GM18858 (cell line): ENCODE data around the gene TRAF5.
"Not testable (repeated sequence)": the region's sequence is repeated elsewhere in the genome, so short reads cannot be mapped to it uniquely, and the experiment has no call there.

ENCODE experiments used
- ATAC-seq: cut with Tn5 transposase; IDR thresholded peaks from one replicate; pipeline ENCODE4 v1.9.1; 2021; ENCODE audit not compliant: unreplicated experiment

Gene TRAF5

DNA sequence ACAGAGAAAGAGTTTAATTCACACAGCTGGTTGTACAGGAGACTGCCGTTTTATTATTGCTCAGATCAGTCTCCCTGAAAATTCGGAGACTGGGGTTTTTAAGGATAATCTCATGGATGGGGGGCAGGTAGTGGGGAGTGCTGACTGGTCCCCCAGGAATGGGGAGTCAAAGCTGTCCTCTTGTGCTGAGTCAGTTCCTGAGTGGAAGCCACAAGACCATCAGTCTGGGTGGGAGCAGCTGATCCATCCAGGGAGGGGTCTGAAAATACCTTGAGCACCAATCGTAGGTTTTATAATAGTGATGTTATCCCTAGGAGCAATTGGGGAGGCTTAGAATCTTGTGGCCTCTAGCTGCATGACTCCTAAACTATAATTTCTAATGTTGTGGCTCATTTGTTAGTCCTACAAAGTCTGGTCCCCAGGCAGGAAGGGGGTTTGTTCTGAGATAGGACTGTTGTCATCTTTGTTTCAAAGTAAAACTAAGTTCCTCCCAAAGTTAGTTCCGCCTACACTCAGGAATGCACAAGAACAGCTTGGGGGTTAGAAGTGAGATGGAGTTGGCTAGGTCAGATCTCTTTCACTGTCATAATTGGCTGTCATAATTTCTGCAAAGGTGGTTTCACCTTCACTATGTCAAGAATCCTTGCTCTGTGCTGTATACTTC is 50.3 kb downstream of the TRAF5 start:
- ATAC-seq: no peak

DNA sequence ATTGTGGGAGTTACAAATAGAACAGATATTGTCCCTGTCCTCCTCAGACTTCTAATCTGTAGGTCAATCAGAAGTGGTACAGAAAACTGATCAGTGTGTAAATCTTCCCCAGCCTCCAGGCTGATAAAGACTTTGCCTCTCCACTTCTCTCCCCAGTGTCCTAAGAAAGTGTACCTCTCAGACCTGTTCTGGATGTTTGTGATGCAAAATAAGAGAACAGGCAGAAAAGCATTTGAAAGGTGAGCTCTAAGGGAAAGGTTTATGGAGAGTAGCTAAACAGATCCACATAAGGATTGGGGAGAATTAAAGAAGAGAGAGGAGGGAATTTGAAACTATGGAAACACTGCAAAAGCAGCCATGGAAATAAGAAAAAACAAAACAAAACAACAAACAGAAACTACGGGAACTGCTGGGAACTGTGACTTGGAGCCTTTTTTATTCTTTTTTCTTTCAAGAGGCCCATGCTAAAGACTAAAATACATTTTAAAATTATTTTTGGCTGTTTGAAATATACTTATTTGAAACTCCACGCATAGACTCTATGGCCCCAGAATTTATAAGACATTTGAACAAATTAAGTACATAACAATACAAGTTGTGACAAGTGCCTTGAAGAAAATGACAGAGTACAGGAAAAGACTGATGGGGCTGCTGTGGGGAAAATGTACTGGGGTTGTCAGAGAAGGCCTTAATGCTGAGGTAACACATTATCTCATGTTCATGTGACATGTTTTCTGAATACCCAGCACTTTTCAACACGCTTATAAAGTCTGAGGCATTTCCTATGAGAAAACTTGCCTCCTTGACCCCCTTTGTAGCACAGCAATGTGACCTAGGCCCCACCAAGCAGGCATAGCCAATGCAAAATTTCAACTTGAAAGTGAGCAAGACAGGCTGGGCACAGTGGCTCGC is 51.2 kb downstream of the TRAF5 start:
- ATAC-seq: no peak

DNA sequence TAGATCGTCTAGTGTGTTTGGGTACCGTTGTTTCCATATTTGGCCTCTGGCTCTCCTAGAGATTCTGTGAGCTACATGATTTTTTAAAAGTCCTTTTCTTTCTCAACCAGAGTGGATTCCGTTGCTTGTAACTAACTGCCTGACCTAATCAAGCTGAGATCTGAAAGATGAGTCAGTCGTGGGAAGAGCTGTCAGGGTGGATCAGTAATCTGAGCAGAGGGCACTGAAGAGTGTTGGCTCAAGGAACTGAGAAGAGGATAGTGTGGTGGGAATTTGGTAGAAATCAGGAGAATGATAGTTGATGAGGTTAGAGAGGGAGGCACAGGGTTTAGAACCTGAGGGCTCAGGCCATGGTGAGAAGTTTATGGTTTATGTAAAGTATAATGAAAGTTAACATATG is 52.2 kb downstream of the TRAF5 start:
- no peak for ATAC-seq

DNA sequence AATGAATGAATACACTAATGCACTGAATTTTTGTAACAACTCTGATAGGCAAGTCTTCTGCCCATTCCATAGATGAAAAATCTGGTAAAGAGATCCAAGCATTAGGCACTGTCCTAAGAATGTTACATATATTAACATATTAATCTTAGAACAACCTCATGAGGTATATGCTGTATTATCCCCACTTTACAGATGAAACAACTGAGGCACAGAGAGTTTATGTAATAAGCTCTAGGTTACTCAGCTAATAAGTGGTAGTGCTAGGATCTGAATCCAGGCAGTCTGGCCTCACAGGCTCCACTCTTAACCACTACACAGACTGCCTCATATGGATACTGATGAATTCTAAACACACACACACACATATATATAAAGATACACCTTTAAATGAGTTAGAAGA is 52.8 kb downstream of the TRAF5 start:
- ATAC-seq: no peak

DNA sequence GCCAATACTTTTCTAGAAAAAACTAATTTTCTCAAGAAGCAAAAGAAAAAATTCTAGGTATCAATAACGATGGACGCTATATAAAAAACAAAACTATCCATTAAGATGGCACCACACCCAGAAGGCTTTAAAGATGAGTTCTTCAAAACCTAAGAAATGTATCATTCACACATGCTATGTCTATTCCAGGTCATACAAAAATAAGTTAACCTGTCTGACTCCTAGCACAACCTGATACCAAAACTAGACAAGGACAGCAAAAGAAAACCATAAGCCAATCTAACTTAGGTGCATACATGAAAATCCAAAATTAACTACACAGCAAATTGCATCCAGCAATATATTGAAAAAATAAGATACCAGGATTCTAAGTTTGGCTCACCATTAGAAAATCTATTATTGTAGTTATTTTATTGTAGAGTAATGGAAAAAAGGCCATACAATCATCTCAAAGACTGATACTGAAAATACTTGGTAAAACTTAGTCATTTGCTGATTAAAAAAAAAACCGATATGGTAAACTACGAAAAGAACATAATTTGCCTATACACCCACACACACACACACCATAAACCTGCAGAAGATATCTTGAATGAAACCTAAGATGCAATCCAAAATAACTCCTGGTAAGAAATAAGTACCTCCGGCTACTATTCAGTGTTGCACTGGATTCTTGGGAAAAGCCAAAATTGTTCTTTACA is 55.0 kb downstream of the TRAF5 start:
- ATAC-seq: no peak

DNA sequence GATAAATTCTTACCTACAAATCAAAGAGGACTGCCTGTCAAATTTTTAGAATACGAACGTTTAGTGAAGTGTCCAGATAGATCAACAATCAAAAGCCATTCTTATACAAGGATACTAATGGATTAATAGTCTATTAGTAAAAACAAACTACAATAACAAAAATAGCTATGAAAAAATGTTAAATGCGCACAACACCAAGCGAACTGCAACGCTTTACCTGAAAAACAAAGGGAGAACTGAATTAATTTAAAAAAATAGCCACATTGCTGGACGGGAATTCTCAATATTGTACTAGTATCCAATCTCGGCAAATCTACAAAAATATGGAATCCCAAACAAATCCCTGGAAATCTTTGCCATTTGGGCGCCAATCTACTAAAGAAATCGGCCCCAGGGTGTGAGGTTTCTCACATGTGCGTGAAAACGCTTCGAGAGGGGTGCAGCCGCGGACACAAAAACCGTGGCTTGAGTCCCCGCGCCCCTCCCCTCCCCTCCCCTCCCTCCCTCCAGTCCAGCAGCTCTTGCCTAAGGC is 55.6 kb downstream of the TRAF5 start:
- no peak for ATAC-seq

DNA sequence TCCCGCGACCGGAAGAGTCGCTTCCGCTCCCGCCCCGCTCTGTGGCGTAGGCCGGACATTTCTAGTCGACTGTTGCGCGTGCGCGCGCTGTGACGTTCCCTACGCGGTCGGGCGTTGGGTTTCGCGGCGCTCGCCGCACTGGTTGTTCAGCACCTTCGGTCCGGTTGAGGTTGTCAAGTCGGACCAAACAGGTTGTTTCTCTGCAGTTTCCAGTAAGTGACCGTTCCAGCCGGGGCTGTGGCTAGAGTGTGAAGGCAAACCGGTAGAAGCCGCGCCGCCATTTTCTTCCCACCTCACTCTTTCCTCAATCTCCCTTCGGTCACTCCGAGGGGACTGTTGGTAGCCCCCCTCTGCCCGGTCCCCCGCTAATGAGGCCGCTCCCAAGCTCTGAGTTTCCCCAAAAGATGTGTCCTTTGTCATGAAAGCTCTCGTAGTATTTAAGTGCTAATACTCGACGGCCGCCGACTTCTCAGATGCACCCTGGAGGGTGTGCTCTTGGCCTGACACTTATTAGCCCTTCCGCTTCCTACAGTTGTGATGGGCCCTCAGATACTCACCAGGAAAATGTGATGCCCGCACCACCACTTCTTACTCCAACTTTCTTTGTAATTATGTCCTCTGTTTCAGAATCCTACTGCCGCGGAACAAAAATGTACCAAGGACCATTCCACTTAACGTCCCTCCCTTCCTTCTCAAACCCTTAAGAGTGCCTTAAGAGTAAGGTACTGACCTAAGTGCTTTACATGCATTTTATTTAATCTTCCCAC is 56.3 kb downstream of the TRAF5 start:
- ATAC-seq: peak; percentile 88

DNA sequence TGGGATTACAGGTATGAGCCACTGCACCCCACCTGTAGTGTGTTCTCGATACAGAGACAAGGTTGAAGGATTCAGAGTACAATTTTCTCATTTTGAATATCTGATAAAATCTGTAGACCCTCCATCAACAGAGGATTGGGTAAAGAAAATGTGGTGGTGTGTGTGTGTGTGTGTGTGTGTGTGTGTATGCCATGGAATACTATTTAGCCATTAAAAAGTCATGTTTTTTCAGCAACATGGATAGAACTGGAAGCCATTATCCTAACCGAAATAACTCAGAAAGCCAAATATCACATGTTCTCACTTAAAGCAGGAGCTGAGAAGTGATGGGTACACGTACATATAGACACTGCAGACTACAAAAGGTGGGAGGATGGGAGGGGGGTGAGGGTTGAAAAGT is 57.9 kb downstream of the TRAF5 start:
- no peak for ATAC-seq

DNA sequence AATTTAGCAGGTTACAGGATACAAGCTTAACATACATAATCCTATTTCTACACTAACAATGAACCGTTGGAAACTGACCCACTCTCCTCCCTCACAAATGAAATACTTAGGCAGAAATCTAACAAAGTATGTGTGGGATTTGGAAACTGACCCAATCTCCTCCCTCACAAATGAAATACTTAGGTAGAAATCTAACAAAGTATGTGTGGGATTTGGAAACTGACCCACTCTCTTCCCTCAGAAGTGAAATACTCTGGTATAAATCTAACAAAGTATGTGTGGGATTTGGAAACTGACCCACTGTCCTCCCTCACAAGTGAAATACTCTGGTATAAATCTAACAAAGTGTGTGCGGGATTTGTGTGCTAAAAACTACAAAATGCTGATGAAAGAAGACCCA is 60.3 kb downstream of the TRAF5 start:
- ATAC-seq: no peak

DNA sequence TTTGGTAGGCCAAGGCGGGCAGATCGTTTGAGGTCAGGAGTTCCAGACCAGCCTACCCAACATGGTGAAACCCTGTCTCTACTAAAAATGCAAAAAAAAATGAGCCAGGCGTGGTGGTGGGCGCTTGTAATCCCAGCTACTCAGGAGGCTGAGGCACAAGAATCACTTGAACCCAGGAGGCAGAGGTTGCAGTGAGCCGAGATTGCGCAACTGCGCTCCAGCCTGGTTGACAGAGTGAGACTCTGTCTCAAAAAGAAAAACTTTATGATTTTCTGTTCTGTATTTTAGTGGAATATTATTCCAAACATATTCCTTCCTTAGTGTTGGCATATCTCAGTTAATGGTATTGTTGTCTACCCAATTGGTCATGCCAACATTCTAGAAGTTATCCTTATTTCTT is 64.2 kb downstream of the TRAF5 start:
- not testable (repeated sequence) for ATAC-seq

DNA sequence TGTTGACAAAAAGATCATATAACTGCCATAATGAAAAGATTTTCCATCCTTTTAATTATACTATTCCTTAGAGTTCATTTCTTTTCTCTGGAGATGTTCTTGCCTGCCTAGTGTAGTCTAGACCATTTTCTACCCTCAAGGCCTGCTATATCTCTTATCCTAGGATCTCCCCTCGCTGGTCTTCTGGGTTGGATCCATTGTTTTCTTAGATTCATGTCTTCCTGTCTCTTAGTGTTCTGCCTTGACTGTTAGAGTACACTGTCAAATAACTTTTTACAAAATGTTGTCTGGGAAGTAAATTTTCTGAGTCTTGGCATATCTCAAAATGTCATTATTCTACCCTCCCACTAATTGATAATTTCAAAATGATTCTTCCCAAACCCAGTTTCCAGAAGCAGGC is 66.6 kb downstream of the TRAF5 start:
- ATAC-seq: no peak

DNA sequence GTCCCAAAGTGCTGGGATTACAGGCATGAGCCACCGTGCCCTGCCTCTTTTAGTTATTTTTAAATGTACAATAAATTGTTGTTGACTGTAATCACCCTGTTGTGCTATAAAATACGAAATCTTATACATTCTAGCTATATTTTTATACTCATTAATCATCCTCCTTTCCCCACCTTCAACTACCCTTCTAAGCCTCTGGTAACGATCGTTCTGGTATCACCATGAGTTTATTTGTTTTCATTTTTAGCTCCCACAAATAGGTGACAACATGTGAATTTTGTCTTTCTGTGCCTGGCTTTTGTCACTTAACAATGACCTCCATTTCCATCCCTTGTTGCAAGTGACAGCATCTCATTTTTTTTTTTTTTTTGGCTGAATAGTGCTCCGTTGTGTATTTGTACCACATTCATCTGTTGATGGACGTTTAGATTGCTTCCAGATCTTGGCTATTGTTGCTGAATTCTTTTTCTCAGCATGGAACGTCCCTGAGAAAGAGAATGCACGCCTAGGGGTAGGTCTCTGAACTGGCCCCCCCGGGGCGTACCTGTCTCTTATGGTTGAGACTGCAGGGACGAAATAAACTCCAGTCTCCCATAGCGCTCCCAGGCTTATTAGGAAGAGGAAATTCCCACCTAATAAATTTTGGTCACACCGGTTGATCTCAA is 71.8 kb downstream of the TRAF5 start:
- not testable (repeated sequence) for ATAC-seq

DNA sequence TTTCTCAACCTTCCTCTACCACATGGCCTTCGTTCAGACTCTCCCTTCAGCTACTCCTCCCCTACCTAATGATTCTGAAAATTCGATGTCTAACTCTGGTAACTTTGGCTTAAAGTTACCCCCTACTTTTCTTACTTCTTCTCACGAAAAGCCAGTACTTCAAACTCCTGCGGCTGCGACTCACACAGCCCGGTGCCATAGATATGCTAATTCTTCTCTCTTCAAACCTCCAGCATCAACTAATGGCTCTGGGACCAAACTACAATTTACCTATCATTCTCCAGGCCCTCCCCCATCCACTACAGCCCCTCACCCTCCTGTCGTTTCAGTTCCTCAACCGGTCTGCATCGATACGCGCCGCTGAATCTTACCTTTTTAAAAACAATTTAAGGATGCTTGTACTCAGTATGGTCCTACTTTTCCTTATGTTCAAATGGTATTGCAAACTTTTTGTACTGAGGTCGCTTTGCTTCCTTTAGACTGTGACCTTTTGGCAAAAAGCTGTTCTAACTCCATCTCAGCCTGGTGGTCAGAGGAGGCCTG is 73.3 kb downstream of the TRAF5 start:
- not testable (repeated sequence) for ATAC-seq

DNA sequence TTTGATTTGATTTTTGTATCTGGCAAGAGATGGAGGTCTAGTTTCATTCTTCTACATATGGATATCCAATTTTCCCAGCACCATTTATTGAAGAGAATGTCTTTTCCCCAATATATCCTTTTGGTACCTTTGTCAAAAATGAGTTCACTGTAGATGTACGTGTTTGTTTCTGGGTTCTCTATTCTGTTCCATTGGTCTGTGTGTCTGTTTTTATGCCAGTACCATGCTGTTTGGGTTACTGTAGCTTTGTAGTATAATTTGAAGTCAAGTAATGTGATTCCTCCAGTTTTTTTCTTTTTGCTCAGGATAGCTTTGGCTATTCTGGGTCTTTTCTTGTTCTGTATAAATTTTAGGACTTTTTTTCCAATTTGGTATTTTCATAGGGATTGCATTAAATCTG is 75.1 kb downstream of the TRAF5 start:
- not testable (repeated sequence) for ATAC-seq

DNA sequence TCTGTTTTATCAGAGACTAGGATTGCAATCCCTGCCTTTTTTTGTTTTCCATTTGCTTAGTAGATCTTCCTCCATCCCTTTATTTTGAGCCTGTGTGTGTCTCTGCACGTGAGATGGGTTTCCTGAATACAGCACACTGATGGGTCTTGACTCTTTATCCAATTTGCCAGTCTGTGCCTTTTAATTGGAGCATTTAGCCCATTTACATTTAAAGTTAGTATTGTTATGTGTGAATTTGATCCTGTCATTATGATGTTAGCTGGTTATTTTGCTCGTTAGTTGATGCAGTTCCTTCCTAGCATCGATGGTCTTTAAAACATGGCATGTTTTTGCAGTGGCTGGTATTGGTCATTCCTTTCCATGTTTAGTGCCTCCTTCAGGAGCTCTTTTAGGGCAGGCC is 79.5 kb downstream of the TRAF5 start:
- not testable (repeated sequence) for ATAC-seq

DNA sequence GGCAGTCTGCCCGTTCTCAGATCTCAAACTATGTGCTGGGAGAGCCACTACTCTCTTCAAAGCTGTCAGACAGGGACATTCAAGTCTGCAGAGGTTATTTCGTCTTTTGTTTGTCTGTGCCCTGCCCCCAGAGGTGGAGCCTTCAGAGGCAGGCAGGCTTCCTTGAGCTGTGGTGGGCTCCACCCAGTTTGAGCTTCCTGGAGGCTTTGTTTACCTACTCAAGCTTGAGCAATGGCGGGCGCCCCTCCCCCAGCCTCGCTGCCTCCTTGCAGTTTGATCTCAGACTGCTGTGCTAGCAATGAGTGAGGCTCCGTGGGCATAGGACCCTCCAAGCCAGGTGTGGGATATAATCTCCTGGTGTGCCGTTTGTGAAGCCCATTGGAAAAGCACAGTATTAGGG is 81.1 kb downstream of the TRAF5 start:
- not testable (repeated sequence) for ATAC-seq

DNA sequence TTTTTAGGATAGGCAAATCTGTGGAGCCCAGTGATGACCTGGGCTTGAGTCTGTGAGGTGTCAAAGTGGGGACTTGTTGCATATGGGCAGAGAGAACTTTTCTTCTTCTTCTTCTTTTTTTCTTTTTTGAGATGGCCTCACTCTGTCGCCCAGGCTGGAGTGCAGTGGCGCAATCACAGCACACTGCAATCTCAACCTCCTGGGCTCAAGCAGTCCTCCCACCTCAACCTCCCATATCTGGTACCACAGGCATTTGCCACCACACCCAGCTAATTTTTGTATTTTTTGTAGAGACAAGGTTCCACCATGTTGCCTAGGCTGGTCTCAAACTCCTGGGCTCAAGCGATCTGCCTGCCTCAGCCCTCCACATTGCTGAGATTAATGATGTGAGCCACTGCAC is 85.0 kb downstream of the TRAF5 start:
- no peak for ATAC-seq

DNA sequence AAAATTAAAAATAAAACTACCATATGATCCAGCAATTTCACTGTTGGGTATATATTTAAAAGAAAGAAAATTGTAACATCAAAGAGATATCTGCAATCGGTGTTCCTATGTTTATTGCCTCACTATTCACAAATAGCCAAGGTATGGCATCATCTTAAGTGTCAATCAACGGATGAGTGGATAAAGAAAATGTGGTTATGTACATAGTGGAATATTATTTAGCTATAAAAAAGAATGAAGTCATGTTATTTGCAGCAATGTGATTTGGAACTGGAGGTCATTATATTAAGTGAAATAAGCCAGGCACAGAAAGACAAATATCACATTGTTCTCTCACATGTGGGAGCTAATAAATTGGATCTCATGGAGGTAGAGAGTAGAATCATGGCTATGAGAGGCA is 89.1 kb downstream of the TRAF5 start:
- ATAC-seq: no peak

DNA sequence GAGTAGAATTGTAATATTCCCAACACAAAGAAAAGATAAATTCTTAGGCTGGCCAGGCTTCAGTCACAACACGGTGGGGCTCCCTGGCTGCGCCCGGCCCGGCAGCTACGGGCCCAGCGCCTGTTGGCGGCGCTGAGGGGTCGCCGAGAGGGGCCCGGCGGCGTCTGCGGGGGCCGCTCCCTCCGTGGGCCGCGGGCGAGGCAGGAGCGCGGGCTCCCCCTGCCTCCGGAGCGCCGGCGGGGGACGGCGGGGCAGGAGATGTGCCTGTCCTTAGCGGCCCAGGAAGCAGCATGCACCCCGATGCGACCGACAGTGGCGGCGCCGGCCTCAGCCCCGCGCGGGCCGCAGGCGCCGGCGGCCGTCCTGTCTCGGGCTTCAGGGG is 89.6 kb downstream of the TRAF5 start:
- ATAC-seq: peak; percentile 28
